ENCODE data around the gene CCKAR. TPM values are rescaled to one million over a fixed set of nuclear protein-coding genes. Genes with fewer than 3 reads are reported as not detected.
"Not testable (repeated sequence)": the region's sequence is repeated elsewhere in the genome, so short reads cannot be mapped to it uniquely, and the experiment has no call there.

CCKAR gene
- polyA plus RNA-seq, 2 donors: not detected

- 86 to 89% methylated on average over 7 of the region's 7 CpGs for WGBS, 2 donors
- H3K4me3 ChIP-seq (ENCODE audit: low read depth in 1 of 2, low read length in 2 of 2): no peak overlapping the region
- H3K27ac ChIP-seq (ENCODE audit: low read depth in 2 of 2, low read length in 1 of 2): no peak overlapping the region
- H3K4me1 ChIP-seq (ENCODE audit: control insufficient read depth in 2 of 2, insufficient read depth in 2 of 2, low read length in 1 of 2): no peaks in the 10 kb centered on the region
- H3K9me3 ChIP-seq (ENCODE audit: control insufficient read depth in 2 of 2, insufficient read depth in 1 of 2, low read depth in 1 of 2, low read length in 1 of 2): no peaks in the 10 kb centered on the region
- peaks cover 0 to 6% of the 10 kb centered on the region in 2 donors for H3K27me3 ChIP-seq (ENCODE audit: control insufficient read depth in 1 of 2, insufficient read depth in 2 of 2, low read length in 2 of 2)
- no peaks in the 10 kb centered on the region for H3K36me3 ChIP-seq (ENCODE audit: control insufficient read depth in 2 of 2, insufficient read depth in 2 of 2, low read length in 1 of 2)
These were observed 30.6 kb upstream of the CCKAR start for GRCh38 chr4:26520728-26521450.

DNA sequence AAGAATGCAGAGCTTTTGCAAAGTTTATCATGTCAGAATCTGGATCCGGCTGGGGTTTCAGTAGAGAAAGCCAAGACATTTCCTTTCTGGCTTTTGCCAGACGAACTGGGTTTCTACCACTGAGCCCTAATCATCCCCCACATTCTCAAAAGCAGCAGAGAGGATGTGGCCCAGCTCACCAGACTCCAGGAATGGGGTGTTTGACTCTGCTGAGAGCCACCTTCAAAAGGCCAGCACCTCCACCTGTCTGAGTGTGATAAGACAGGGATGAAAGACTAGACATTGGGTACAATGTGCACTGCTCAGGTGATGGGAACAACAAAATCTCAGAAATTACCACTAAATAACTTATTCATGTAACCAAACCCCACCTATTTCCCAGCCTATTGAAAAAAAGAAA lies 25.7 kb upstream of the CCKAR start:
- 66 to 74% methylated on average over 2 of the region's 2 CpGs for WGBS, 2 donors
- Histone ChIP-seq H3K27ac (ENCODE audit: low read depth in 2 of 2, low read length in 1 of 2) (no peak overlapping the region), H3K4me3 (ENCODE audit: low read depth in 1 of 2, low read length in 2 of 2) (no peak overlapping the region), H3K36me3 (ENCODE audit: control insufficient read depth in 2 of 2, insufficient read depth in 2 of 2, low read length in 1 of 2) (no peaks in the 10 kb centered on the region), H3K27me3 (ENCODE audit: control insufficient read depth in 1 of 2, insufficient read depth in 2 of 2, low read length in 2 of 2) (peaks cover 0 to 3% of the 10 kb centered on the region in 2 donors), H3K9me3 (ENCODE audit: control insufficient read depth in 2 of 2, insufficient read depth in 1 of 2, low read depth in 1 of 2, low read length in 1 of 2) (no peaks in the 10 kb centered on the region), H3K4me1 (ENCODE audit: control insufficient read depth in 2 of 2, insufficient read depth in 2 of 2, low read length in 1 of 2) (no peaks in the 10 kb centered on the region)

- Histone ChIP-seq H3K4me3 (ENCODE audit: low read depth in 1 of 2, low read length in 2 of 2) (no peak overlapping the region), H3K4me1 (ENCODE audit: control insufficient read depth in 2 of 2, insufficient read depth in 2 of 2, low read length in 1 of 2) (no peaks in the 10 kb centered on the region), H3K27ac (ENCODE audit: low read depth in 2 of 2, low read length in 1 of 2) (no peak overlapping the region), H3K36me3 (ENCODE audit: control insufficient read depth in 2 of 2, insufficient read depth in 2 of 2, low read length in 1 of 2) (no peaks in the 10 kb centered on the region), H3K9me3 (ENCODE audit: control insufficient read depth in 2 of 2, insufficient read depth in 1 of 2, low read depth in 1 of 2, low read length in 1 of 2) (no peaks in the 10 kb centered on the region), H3K27me3 (ENCODE audit: control insufficient read depth in 1 of 2, insufficient read depth in 2 of 2, low read length in 2 of 2) (peaks cover 0 to 3% of the 10 kb centered on the region in 2 donors)
- 44 to 50% methylated on average over 4 of the region's 4 CpGs for WGBS, 2 donors
These were observed 20.2 kb upstream of the CCKAR start for GRCh38 chr4:26510334-26510964.

DNA sequence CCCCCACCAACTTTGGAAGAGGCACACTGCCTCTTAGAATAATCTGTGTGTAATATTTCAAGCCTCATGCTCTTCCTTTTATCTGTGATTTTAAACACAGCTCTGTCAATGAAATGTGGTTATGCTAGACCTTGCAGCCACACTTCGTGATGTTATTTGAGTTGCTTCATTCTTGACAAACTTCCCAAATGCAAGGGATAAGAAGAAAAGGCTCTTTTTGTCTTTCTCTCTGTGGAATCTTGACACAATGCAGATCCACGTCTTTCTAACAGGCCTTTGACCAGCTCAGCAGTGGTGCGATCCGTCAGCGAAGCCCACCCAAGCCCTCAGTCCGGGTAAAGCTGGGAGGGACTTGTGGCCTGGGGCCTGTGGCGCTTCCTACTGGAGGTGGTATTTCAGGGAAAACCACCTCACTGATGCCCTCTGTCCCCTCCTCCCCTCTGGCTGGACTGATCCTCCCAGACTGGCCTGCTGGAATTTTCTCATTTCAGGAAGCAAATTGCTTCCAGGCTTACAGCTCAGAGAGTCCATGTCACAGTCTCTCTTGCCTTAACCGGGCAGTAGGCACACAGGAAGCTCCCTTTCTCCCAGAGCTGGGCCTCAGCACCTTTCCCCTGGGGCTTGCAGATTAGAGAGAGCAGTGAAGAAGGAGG lies 19.5 kb upstream of the CCKAR start:
- H3K27ac ChIP-seq (ENCODE audit: low read depth in 2 of 2, low read length in 1 of 2): no peak overlapping the region
- WGBS, 2 donors: 75 to 86% methylated on average over 8 of the region's 8 CpGs
- peaks cover 0 to 3% of the 10 kb centered on the region in 2 donors for H3K27me3 ChIP-seq (ENCODE audit: control insufficient read depth in 1 of 2, insufficient read depth in 2 of 2, low read length in 2 of 2)
- no peak overlapping the region for H3K4me3 ChIP-seq (ENCODE audit: low read depth in 1 of 2, low read length in 2 of 2)
- H3K4me1 ChIP-seq (ENCODE audit: control insufficient read depth in 2 of 2, insufficient read depth in 2 of 2, low read length in 1 of 2): no peaks in the 10 kb centered on the region
- H3K9me3 ChIP-seq (ENCODE audit: control insufficient read depth in 2 of 2, insufficient read depth in 1 of 2, low read depth in 1 of 2, low read length in 1 of 2): no peaks in the 10 kb centered on the region
- no peaks in the 10 kb centered on the region for H3K36me3 ChIP-seq (ENCODE audit: control insufficient read depth in 2 of 2, insufficient read depth in 2 of 2, low read length in 1 of 2)

DNA sequence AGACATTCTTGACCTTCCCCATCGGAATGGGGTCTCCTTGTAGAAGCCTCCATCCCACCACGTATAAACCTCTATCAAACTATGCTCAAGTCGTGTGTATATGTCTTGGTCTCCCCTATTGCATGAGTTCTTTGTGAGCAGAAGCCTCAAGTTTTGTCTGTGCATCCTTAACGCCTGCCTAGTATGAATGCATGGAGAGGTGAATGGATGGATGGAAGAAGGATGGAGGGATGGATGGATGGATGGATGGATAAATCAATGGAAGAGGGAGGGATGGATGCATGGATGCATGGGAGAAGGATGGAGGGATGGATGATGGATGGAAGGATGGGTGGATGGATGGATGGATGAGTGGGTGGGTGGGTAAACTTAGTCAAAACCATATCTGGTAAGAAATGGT lies 17.0 kb upstream of the CCKAR start:
- no peaks in the 10 kb centered on the region for H3K4me1 ChIP-seq (ENCODE audit: control insufficient read depth in 2 of 2, insufficient read depth in 2 of 2, low read length in 1 of 2)
- H3K9me3 ChIP-seq (ENCODE audit: control insufficient read depth in 2 of 2, insufficient read depth in 1 of 2, low read depth in 1 of 2, low read length in 1 of 2): no peaks in the 10 kb centered on the region
- no peaks in the 10 kb centered on the region for H3K36me3 ChIP-seq (ENCODE audit: control insufficient read depth in 2 of 2, insufficient read depth in 2 of 2, low read length in 1 of 2)
- WGBS, 2 donors: 89 to 91% methylated on average over 4 of the region's 4 CpGs
- no peak overlapping the region for H3K4me3 ChIP-seq (ENCODE audit: low read depth in 1 of 2, low read length in 2 of 2)
- H3K27me3 ChIP-seq (ENCODE audit: control insufficient read depth in 1 of 2, insufficient read depth in 2 of 2, low read length in 2 of 2): no peaks in the 10 kb centered on the region
- H3K27ac ChIP-seq (ENCODE audit: low read depth in 2 of 2, low read length in 1 of 2): no peak overlapping the region

DNA sequence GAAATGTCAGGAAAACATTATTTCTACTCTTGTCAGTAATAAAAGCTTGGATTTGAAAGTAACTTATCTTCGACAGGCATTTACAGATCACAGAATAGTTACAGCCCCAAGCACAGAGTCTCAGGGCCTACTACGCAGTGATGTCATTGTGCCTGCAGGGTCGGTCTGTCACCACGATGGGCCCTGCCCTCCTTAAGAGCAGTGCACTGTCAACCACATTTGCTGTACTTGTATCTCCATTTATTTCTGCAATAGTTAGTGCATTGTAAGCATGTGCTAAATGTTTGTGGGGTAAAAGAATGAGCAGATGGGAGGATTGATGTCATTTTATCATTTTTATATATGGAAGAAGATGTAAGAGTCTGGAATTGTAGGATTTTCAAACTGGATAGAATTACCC lies 13.6 kb upstream of the CCKAR start:
- H3K9me3 ChIP-seq (ENCODE audit: control insufficient read depth in 2 of 2, insufficient read depth in 1 of 2, low read depth in 1 of 2, low read length in 1 of 2): no peaks in the 10 kb centered on the region
- no peaks in the 10 kb centered on the region for H3K36me3 ChIP-seq (ENCODE audit: control insufficient read depth in 2 of 2, insufficient read depth in 2 of 2, low read length in 1 of 2)
- no peak overlapping the region for H3K27ac ChIP-seq (ENCODE audit: low read depth in 2 of 2, low read length in 1 of 2)
- H3K4me1 ChIP-seq (ENCODE audit: control insufficient read depth in 2 of 2, insufficient read depth in 2 of 2, low read length in 1 of 2): no peaks in the 10 kb centered on the region
- WGBS, 2 donors: 73 to 82% methylated on average over 4 of the region's 4 CpGs
- H3K27me3 ChIP-seq (ENCODE audit: control insufficient read depth in 1 of 2, insufficient read depth in 2 of 2, low read length in 2 of 2): no peaks in the 10 kb centered on the region
- no peak overlapping the region for H3K4me3 ChIP-seq (ENCODE audit: low read depth in 1 of 2, low read length in 2 of 2)

- no peak overlapping the region for H3K4me3 ChIP-seq (ENCODE audit: low read depth in 1 of 2, low read length in 2 of 2)
- no peak overlapping the region for H3K27ac ChIP-seq (ENCODE audit: low read depth in 2 of 2, low read length in 1 of 2)
- no peaks in the 10 kb centered on the region for H3K4me1 ChIP-seq (ENCODE audit: control insufficient read depth in 2 of 2, insufficient read depth in 2 of 2, low read length in 1 of 2)
- no peaks in the 10 kb centered on the region for H3K27me3 ChIP-seq (ENCODE audit: control insufficient read depth in 1 of 2, insufficient read depth in 2 of 2, low read length in 2 of 2)
- WGBS, 2 donors: 53 to 60% methylated on average over 5 of the region's 5 CpGs
- no peaks in the 10 kb centered on the region for H3K36me3 ChIP-seq (ENCODE audit: control insufficient read depth in 2 of 2, insufficient read depth in 2 of 2, low read length in 1 of 2)
- H3K9me3 ChIP-seq (ENCODE audit: control insufficient read depth in 2 of 2, insufficient read depth in 1 of 2, low read depth in 1 of 2, low read length in 1 of 2): no peaks in the 10 kb centered on the region
These were observed 13.1 kb upstream of the CCKAR start for GRCh38 chr4:26503427-26503826.

GRCh38 chr4:26500565-26500999 lies 10.3 kb upstream of the CCKAR start:
- not testable (repeated sequence) for H3K36me3 ChIP-seq (ENCODE audit: control insufficient read depth in 2 of 2, insufficient read depth in 2 of 2, low read length in 1 of 2); H3K4me1 ChIP-seq (ENCODE audit: control insufficient read depth in 2 of 2, insufficient read depth in 2 of 2, low read length in 1 of 2); H3K27me3 ChIP-seq (ENCODE audit: control insufficient read depth in 1 of 2, insufficient read depth in 2 of 2, low read length in 2 of 2); H3K4me3 ChIP-seq (ENCODE audit: low read depth in 1 of 2, low read length in 2 of 2); H3K27ac ChIP-seq (ENCODE audit: low read depth in 2 of 2, low read length in 1 of 2); H3K9me3 ChIP-seq (ENCODE audit: control insufficient read depth in 2 of 2, insufficient read depth in 1 of 2, low read depth in 1 of 2, low read length in 1 of 2)
- 82 to 86% methylated on average over 9 of the region's 9 CpGs for WGBS, 2 donors

GRCh38 chr4:26496207-26496783 lies 6.0 kb upstream of the CCKAR start:
- no peak overlapping the region for H3K4me3 ChIP-seq (ENCODE audit: low read depth in 1 of 2, low read length in 2 of 2)
- no peaks in the 10 kb centered on the region for H3K36me3 ChIP-seq (ENCODE audit: control insufficient read depth in 2 of 2, insufficient read depth in 2 of 2, low read length in 1 of 2)
- WGBS, 2 donors: 82 to 83% methylated on average over 8 of the region's 8 CpGs
- no peaks in the 10 kb centered on the region for H3K27me3 ChIP-seq (ENCODE audit: control insufficient read depth in 1 of 2, insufficient read depth in 2 of 2, low read length in 2 of 2)
- H3K27ac ChIP-seq (ENCODE audit: low read depth in 2 of 2, low read length in 1 of 2): no peak overlapping the region
- H3K9me3 ChIP-seq (ENCODE audit: control insufficient read depth in 2 of 2, insufficient read depth in 1 of 2, low read depth in 1 of 2, low read length in 1 of 2): no peaks in the 10 kb centered on the region
- H3K4me1 ChIP-seq (ENCODE audit: control insufficient read depth in 2 of 2, insufficient read depth in 2 of 2, low read length in 1 of 2): no peaks in the 10 kb centered on the region
